ENCODE data around the gene VPS41. TPM values are rescaled to one million over a fixed set of nuclear protein-coding genes. Genes with fewer than 3 reads are reported as not detected.

Gene VPS41
- total RNA-seq, 4 donors from 2014 or later: 31.4 to 57.2 (median 49.1) TPM

DNA sequence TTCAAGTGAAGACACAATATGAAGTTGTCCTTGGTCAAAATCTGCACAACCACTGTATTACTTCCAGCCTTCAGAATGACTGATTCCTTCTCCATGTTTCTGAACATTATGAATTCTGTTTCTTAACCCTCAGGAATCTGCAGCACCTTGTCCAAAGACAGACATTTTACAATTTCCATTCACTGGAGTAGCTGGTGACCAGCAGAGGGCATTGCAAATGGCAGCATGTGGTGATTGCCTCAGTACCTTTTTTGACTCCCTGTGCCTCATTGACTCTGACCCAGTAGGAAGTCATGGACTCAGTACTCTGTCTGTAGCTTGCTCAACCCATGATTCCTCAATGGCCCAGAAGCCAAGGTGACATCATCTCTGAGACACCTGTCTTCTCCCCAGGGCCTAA is 879 bp upstream of the VPS41 start:
- no peak for DNase-seq
- H3K4me3 ChIP-seq (replicated peaks in 1 of 3): no peak overlapping the region
- TF ChIP-seq POLR2A (IDR thresholded peaks at IDR 0.05): no peak
- TF ChIP-seq, protein P1, sequence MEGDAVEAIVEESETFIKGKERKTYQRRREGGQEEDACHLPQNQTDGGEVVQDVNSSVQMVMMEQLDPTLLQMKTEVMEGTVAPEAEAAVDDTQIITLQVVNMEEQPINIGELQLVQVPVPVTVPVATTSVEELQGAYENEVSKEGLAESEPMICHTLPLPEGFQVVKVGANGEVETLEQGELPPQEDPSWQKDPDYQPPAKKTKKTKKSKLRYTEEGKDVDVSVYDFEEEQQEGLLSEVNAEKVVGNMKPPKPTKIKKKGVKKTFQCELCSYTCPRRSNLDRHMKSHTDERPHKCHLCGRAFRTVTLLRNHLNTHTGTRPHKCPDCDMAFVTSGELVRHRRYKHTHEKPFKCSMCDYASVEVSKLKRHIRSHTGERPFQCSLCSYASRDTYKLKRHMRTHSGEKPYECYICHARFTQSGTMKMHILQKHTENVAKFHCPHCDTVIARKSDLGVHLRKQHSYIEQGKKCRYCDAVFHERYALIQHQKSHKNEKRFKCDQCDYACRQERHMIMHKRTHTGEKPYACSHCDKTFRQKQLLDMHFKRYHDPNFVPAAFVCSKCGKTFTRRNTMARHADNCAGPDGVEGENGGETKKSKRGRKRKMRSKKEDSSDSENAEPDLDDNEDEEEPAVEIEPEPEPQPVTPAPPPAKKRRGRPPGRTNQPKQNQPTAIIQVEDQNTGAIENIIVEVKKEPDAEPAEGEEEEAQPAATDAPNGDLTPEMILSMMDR (IDR thresholded peaks at IDR 0.05): no peak
- no peaks in the 10 kb centered on the region for H3K9me3 ChIP-seq
- H3K27me3 ChIP-seq: no peaks in the 10 kb centered on the region
- H3K27ac ChIP-seq: no peak overlapping the region
- no peaks in the 10 kb centered on the region for H3K36me3 ChIP-seq
- intact Hi-C loops (cut with DNase I): no loop called here
- peaks cover 0 to 8% of the 10 kb centered on the region in 2 donors for H3K4me1 ChIP-seq

DNA sequence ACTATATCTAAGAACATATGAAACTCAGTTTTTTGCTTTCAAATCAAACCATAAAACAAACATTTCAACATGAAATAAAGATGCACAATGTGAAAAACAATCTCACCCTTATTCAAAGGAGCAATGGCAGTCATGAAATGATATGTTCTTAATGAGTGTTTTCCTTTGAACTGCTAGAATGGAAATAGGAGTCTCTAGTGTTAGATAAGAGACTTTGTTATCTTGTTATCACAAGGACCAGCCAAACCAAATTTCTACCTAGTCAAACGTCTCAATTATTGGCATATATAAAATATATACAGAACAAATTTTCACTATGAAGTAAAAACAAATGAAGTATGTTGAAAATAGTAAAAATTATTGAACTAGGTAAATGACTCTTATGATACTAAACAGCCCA is 1.2 kb downstream of the VPS41 start:
- no peak for DNase-seq
- no peak overlapping the region for H3K4me3 ChIP-seq (replicated peaks in 1 of 3)
- H3K27ac ChIP-seq: no peak overlapping the region
- no peaks in the 10 kb centered on the region for H3K36me3 ChIP-seq
- H3K9me3 ChIP-seq: no peaks in the 10 kb centered on the region
- TF ChIP-seq POLR2A (IDR thresholded peaks at IDR 0.05): no peak
- TF ChIP-seq, protein P1 (IDR thresholded peaks at IDR 0.05): no peak
- peaks cover 4 to 8% of the 10 kb centered on the region in 2 donors for H3K4me1 ChIP-seq
- no peaks in the 10 kb centered on the region for H3K27me3 ChIP-seq
- WGBS, 2 donors: 34 to 38% methylated on average over 1 of the region's 1 CpG
- intact Hi-C loops (cut with DNase I): no loop called here

DNA sequence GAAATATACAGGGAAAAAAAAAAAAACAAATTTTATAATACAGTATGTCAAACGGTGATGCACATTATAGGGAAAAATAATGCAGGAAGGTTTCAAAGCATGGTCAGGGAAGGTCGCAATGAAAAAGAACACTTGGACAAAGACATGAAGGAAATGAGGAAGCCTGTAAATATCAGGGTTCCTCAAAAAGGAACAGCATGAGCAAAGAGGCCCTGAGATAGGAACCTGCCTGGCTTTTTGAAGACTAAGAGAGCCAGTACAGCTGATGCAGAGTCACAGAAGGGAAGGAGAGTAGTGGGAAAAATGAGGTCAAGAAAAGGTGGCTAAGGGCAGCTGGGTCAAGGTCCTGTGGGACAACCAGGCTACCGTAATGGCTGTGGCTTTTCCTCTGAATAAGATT is 1.9 kb downstream of the VPS41 start:
- no peak overlapping the region for H3K27ac ChIP-seq
- intact Hi-C loops (cut with DNase I): no loop called here
- DNase-seq: no peak
- H3K4me1 ChIP-seq: peaks cover 4 to 8% of the 10 kb centered on the region in 2 donors
- no peaks in the 10 kb centered on the region for H3K36me3 ChIP-seq
- 86 to 95% methylated on average over 3 of the region's 3 CpGs for WGBS, 2 donors
- no peak for TF ChIP-seq POLR2A (IDR thresholded peaks at IDR 0.05)
- no peak overlapping the region for H3K4me3 ChIP-seq (replicated peaks in 1 of 3)
- no peaks in the 10 kb centered on the region for H3K9me3 ChIP-seq
- H3K27me3 ChIP-seq: no peaks in the 10 kb centered on the region

DNA sequence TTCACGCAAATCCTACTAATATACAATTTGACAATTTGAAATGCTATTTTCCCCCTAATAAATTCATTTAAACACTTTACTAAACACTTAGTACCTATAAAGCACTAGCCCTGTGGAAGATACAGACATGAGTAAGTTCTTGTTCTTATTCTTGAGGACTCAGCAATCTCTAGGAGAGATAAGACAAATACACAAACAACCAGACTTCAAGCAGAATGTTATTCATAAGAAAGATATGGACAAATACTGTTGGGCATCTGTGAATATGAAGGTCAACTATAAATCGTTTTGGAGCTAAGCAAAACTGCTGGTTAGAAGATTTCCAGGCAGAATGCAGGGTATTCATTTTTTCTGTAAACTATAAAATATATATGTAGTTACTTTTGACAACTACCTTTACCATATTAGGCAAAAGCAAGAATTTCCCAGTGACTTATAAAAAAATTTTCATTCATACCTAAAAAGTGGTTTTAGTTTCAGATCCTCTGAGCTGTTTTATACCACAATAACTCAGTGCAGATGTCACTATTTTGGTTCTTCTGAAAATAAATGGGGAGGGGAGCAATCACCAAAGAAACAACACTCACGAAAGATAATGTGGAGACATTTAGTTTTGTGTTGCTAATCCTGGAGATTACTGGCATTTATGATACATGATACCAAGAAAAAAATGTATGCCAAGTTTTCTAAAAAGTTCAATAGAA is 3.8 kb downstream of the VPS41 start:
- 92 to 94% methylated on average over 3 of the region's 3 CpGs for WGBS, 2 donors
- intact Hi-C loops (cut with DNase I): no loop called here

DNA sequence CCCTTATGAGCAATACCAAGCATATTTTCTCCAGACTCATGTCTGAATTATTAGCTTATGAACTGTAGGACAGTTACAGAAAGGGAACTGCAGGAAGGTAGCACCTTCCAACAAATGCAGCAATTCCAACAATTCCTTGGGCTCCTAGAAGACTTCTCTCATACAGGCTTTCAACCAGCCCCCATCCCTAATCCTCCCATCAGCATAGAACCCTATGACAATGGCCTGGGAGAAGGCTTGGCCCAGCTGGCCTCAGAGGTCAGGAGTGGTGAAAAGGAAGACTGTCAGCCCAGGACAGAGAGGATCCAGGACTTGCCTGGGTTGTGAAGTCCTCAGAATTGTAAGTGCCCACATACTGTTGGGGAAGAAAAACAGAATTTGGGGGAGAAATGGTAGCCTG is 5.9 kb downstream of the VPS41 start:
- no peaks in the 10 kb centered on the region for H3K27me3 ChIP-seq
- no peak for TF ChIP-seq POLR2A (IDR thresholded peaks at IDR 0.05)
- TF ChIP-seq, protein P1 (IDR thresholded peaks at IDR 0.05): no peak
- peaks cover 3 to 4% of the 10 kb centered on the region in 2 donors for H3K4me1 ChIP-seq
- no peaks in the 10 kb centered on the region for H3K36me3 ChIP-seq
- no peak for DNase-seq
- intact Hi-C loops (cut with DNase I): no loop called here
- H3K27ac ChIP-seq: no peak overlapping the region
- no peak overlapping the region for H3K4me3 ChIP-seq (replicated peaks in 1 of 3)
- no peaks in the 10 kb centered on the region for H3K9me3 ChIP-seq

More for the DNA sequence above, 3.8 kb downstream of the VPS41 start:
- no peaks in the 10 kb centered on the region for H3K27me3 ChIP-seq
- H3K36me3 ChIP-seq: no peaks in the 10 kb centered on the region
- H3K4me3 ChIP-seq (replicated peaks in 1 of 3): no peak overlapping the region
- peaks cover 4 to 8% of the 10 kb centered on the region in 2 donors for H3K4me1 ChIP-seq
- TF ChIP-seq, protein P1 (IDR thresholded peaks at IDR 0.05): no peak
- TF ChIP-seq POLR2A (IDR thresholded peaks at IDR 0.05): no peak
- no peak overlapping the region for H3K27ac ChIP-seq
- no peak for DNase-seq
- no peaks in the 10 kb centered on the region for H3K9me3 ChIP-seq
